ENCODE measurements around the gene ARHGEF33. TPM values are rescaled to one million over a fixed set of nuclear protein-coding genes. Genes with fewer than 3 reads are reported as not detected.

Gene ARHGEF33
- total and polyA plus RNA-seq, 2 of the 8 experiments (the other 6 are each of a cell fraction or from before 2014, with no cell fraction given), result 0.09 to 0.95 TPM

GRCh38 chr2:38932586-38932985 is 42.9 kb downstream of the ARHGEF33 start:
- no peaks in the 10 kb centered on the region for H3K9me3 ChIP-seq (ENCODE audit: insufficient read depth in 2 of 2, low read depth in 1 of 2, low read length in 1 of 2)
- no peaks in the 10 kb centered on the region for H3K36me3 ChIP-seq (ENCODE audit: control insufficient read depth in 2 of 4, insufficient read depth in 4 of 4, low read length in 3 of 4)
- no peak overlapping the region for H3K4me3 ChIP-seq (ENCODE audit: extremely low read depth in 1 of 4, insufficient read depth in 2 of 4, low read depth in 3 of 4, low read length in 4 of 4)
- H2BK120ac ChIP-seq (replicated peaks; ENCODE audit: low read depth, low read length), result no peak overlapping the region
- no peak overlapping the region for H4K91ac ChIP-seq (replicated peaks; ENCODE audit: insufficient read length, low read length)
- H3K4me1 ChIP-seq (replicated peaks in 1 of 4; ENCODE audit: control insufficient read depth in 3 of 4, insufficient read depth in 4 of 4, low read length in 3 of 4), result no peaks in the 10 kb centered on the region
- no peak overlapping the region for H3K4me2 ChIP-seq (ENCODE audit: insufficient read depth in 1 of 2, low read depth in 2 of 2, low read length in 2 of 2)
- H3K4ac ChIP-seq (replicated peaks; ENCODE audit: insufficient read length, low read depth, low read length), result no peak overlapping the region
- no peak for TF ChIP-seq POU5F1 (IDR thresholded peaks at IDR 0.05; ENCODE audit: low read depth, low read length)
- TF ChIP-seq POLR2AphosphoS5 (IDR thresholded peaks at IDR 0.05; ENCODE audit: low read depth, low read length), result no peak
- no peak for TF ChIP-seq BRCA1 (IDR thresholded peaks at IDR 0.05; ENCODE audit: low read depth, low read length)
- no peak for TF ChIP-seq RBBP5 (IDR thresholded peaks at IDR 0.05; ENCODE audit: borderline replicate concordance, low read depth, low read length)
- no peak for TF ChIP-seq SUZ12 (IDR thresholded peaks at IDR 0.05; ENCODE audit: low read length)
- TF ChIP-seq HDAC6 (IDR thresholded peaks at IDR 0.05; ENCODE audit: low read depth, low read length), result no peak
- no peak for TF ChIP-seq ATF3 (IDR thresholded peaks at IDR 0.05; ENCODE audit: insufficient read depth, low read depth, low read length)
- TF ChIP-seq BCL11A (IDR thresholded peaks at IDR 0.05; ENCODE audit: low read depth in 2 of 2, low read length in 2 of 2), result no peak
- no peak for TF ChIP-seq ZNF274 (IDR thresholded peaks at IDR 0.05; ENCODE audit: borderline replicate concordance, extremely low read depth, low read length)
- H3K14ac ChIP-seq (ENCODE audit: insufficient read length), result no peak overlapping the region
- no peaks in the 10 kb centered on the region for H3K27me3 ChIP-seq (replicated peaks in 1 of 4; ENCODE audit: control insufficient read depth in 3 of 4, extremely low read depth in 1 of 4, insufficient read depth in 3 of 4, low read length in 3 of 4)
- H4K8ac ChIP-seq (ENCODE audit: extremely low read depth, insufficient read depth, low read length), result no peak overlapping the region
- H2AK5ac ChIP-seq (ENCODE audit: low read depth, low read length), result no peak overlapping the region
- H3K23me2 ChIP-seq (ENCODE audit: low read depth, low read length), result no peaks in the 10 kb centered on the region; the same call in 1 of the 2 replicates
- no peak overlapping the region for H3K9ac ChIP-seq (replicated peaks in 1 of 4; ENCODE audit: extremely low read depth in 1 of 4, low read depth in 3 of 4, low read length in 3 of 4)
- H3K56ac ChIP-seq (replicated peaks; ENCODE audit: insufficient read length, low read depth, low read length), result no peak overlapping the region
- no peak for DNase-seq (ENCODE audit: low read depth in 1 of 2, low spot score in 2 of 2)
- H3K18ac ChIP-seq (ENCODE audit: extremely low read depth, low read length), result no peak overlapping the region
- ChIA-PET CTCF (ENCODE audit: partially characterized antibody) (interaction anchor here (0.8 to 1.5 kb wide), 2 partner anchors 15 to 103 kb away, joined by 4 to 7 read pairs; no protein-coding TSS in a partner anchor), POLR2A (ENCODE audit: partially characterized antibody) (no interaction called here)
- no peaks in the 10 kb centered on the region for H3K79me1 ChIP-seq (ENCODE audit: low read depth, low read length)
- H2BK20ac ChIP-seq (ENCODE audit: low read length), result no peak overlapping the region
- no peak overlapping the region for H2BK12ac ChIP-seq (ENCODE audit: low read depth, low read length)
- no peaks in the 10 kb centered on the region for H3K79me2 ChIP-seq (ENCODE audit: control insufficient read depth in 1 of 2, insufficient read depth in 2 of 2, low read length in 2 of 2)
- no peak overlapping the region for H4K5ac ChIP-seq (ENCODE audit: insufficient read length, low read depth, low read length)
- no peak overlapping the region for H2AFZ ChIP-seq (ENCODE audit: low read length)
- H3K23ac ChIP-seq (ENCODE audit: insufficient read length), result no peak overlapping the region
- 77% methylated on average over 1 of the region's 1 CpG; no CpG with 5 or more reads in 1 of the 2 experiments for WGBS, 2 experiments (ENCODE audit: extremely low coverage in 1 of 2, insufficient coverage in 1 of 2, insufficient read length in 1 of 2, insufficient replicate concordance in 2 of 2, low coverage in 1 of 2, low lambda C conversion rate in 2 of 2, missing lambda C conversion rate in 1 of 2)
- H2BK15ac ChIP-seq (ENCODE audit: low read length), result no peak overlapping the region
- no peak overlapping the region for H2BK5ac ChIP-seq (ENCODE audit: low read depth, low read length)
- no peak overlapping the region for H3K27ac ChIP-seq (ENCODE audit: low read depth, low read length)
- FAIRE-seq, result no peak
- H4K20me1 ChIP-seq (replicated peaks in 1 of 2; ENCODE audit: control insufficient read depth in 1 of 2, insufficient read depth in 2 of 2, low read length in 2 of 2), result no peaks in the 10 kb centered on the region
